ENCODE measurements around the gene GRWD1. TPM values are rescaled to one million over a fixed set of nuclear protein-coding genes. Genes with fewer than 3 reads are reported as not detected.
"Not testable (repeated sequence)": the region's sequence is repeated elsewhere in the genome, so short reads cannot be mapped to it uniquely, and the experiment has no call there.

GRWD1 gene
- total RNA-seq, 1 donor from 2014 or later: 16.9 TPM

GRCh38 chr19:48474084-48474592 lies 28.4 kb downstream of the GRWD1 start:
- intact Hi-C loops (cut with DNase I): no loop called here
- DNase-seq (no peak), ATAC-seq (ENCODE audit: poor library complexity) (no peak)

GRCh38 chr19:48475369-48476068 lies 29.7 kb downstream of the GRWD1 start:
- DNase-seq (no peak), ATAC-seq (ENCODE audit: poor library complexity) (no peak)
- intact Hi-C loops (cut with DNase I): no loop called here

- intact Hi-C loops (cut with DNase I): no loop called here
- no peak for DNase-seq
- no peak for ATAC-seq (ENCODE audit: poor library complexity)
These were observed 30.4 kb downstream of the GRWD1 start for GRCh38 chr19:48476176-48476575.

- no peak for DNase-seq
- no peak for ATAC-seq (ENCODE audit: poor library complexity)
- intact Hi-C loops (cut with DNase I): no loop called here
These were observed 31.4 kb downstream of the GRWD1 start for GRCh38 chr19:48477067-48477685.

GRCh38 chr19:48477698-48478338 lies 32.0 kb downstream of the GRWD1 start:
- intact Hi-C loops (cut with DNase I): no loop called here
- no peak for ATAC-seq (ENCODE audit: poor library complexity)
- no peak for DNase-seq

GRCh38 chr19:48478339-48479256 lies 32.8 kb downstream of the GRWD1 start:
- no peak for ATAC-seq (ENCODE audit: poor library complexity)
- intact Hi-C loops (cut with DNase I): no loop called here
- no peak for DNase-seq

GRCh38 chr19:48479686-48480085 lies 33.9 kb downstream of the GRWD1 start:
- DNase-seq (no peak), ATAC-seq (ENCODE audit: poor library complexity) (peak; percentile 20)
- intact Hi-C loops (cut with DNase I): no loop called here

GRCh38 chr19:48480183-48480557 lies 34.4 kb downstream of the GRWD1 start:
- intact Hi-C loops (cut with DNase I): no loop called here
- ATAC-seq (ENCODE audit: poor library complexity) (peak; percentile 85), DNase-seq (peak; percentile 81)

- intact Hi-C loops (cut with DNase I): no loop called here
- DNase-seq: peak; percentile 75
- ATAC-seq (ENCODE audit: poor library complexity): peak; percentile 76
These were observed 35.0 kb downstream of the GRWD1 start for GRCh38 chr19:48480558-48481500.

- no peak for ATAC-seq (ENCODE audit: poor library complexity)
- no peak for DNase-seq
- intact Hi-C loops (cut with DNase I): no loop called here
These were observed 36.3 kb downstream of the GRWD1 start for GRCh38 chr19:48481846-48482639.

GRCh38 chr19:48483301-48483700 lies 37.5 kb downstream of the GRWD1 start:
- no peak for ATAC-seq (ENCODE audit: poor library complexity)

GRCh38 chr19:48484247-48484893 lies 38.6 kb downstream of the GRWD1 start:
- intact Hi-C loops (cut with DNase I): no loop called here
- no peak for DNase-seq
- ATAC-seq (ENCODE audit: poor library complexity): no peak

More at GRCh38 chr19:48483301-48483700, 37.5 kb downstream of the GRWD1 start:
- intact Hi-C loops (cut with DNase I): no loop called here
- no peak for DNase-seq

GRCh38 chr19:48484931-48485612 lies 39.3 kb downstream of the GRWD1 start:
- DNase-seq (no peak), ATAC-seq (ENCODE audit: poor library complexity) (no peak)
- intact Hi-C loops (cut with DNase I): no loop called here

- ATAC-seq (ENCODE audit: poor library complexity); DNase-seq; intact Hi-C loops (cut with DNase I): not testable (repeated sequence)
These were observed 40.9 kb downstream of the GRWD1 start for GRCh38 chr19:48486706-48487105.

- DNase-seq (no peak), ATAC-seq (ENCODE audit: poor library complexity) (no peak)
- intact Hi-C loops (cut with DNase I): no loop called here
These were observed 41.8 kb downstream of the GRWD1 start for GRCh38 chr19:48487544-48487943.

- intact Hi-C loops (cut with DNase I): no loop called here
- ATAC-seq (ENCODE audit: poor library complexity) (peak; percentile 50), DNase-seq (peak; percentile 71)
These were observed 42.2 kb downstream of the GRWD1 start for GRCh38 chr19:48487948-48488347.

Data from Right ventricle myocardium superior (tissue), 1 donor.